AG04449 (cell line): Measurements from ENCODE around the gene SLC25A44.
A peak's percentile ranks its signal among the peaks of the same experiment; 100 is the strongest.

Experiments used
- CTCF ChIA-PET: fragments of 350-600 bp; formaldehyde crosslinking; extraction: SDS; loops from one replicate; lab custom pipeline; 2021; ENCODE audit warnings: antibody characterized with exemption; lab: Yijun Ruan, JAX
- POLR2A ChIA-PET: fragments of 400-600, 350-600 bp; formaldehyde crosslinking; extraction: SDS; loops from one replicate; lab custom pipeline; 2020; ENCODE audit warnings: antibody characterized with exemption, inconsistent platforms; lab: Yijun Ruan, JAX
- DNase-seq: peaks from one replicate; pipeline ENCODE4 v3.0.0-alpha.2; 2010; ENCODE audit warnings: low read depth, low spot score
- H3K4me3 ChIP-seq: 2 replicates; pipeline ENCODE4 v1.5.1; 2011; ENCODE audit warnings: low read depth, mild to moderate bottlenecking, control low read depth, low read length
- TF ChIP-seq, protein P1 (sequence below): IDR thresholded peaks from one replicate; pipeline ENCODE4 v1.5.1; 2011; ENCODE audit warnings: mild to moderate bottlenecking, moderate library complexity, low read length, control low read depth, inconsistent platforms; ENCODE audit not compliant: insufficient read depth; ENCODE audit errors: missing control alignments

SLC25A44 gene

DNA sequence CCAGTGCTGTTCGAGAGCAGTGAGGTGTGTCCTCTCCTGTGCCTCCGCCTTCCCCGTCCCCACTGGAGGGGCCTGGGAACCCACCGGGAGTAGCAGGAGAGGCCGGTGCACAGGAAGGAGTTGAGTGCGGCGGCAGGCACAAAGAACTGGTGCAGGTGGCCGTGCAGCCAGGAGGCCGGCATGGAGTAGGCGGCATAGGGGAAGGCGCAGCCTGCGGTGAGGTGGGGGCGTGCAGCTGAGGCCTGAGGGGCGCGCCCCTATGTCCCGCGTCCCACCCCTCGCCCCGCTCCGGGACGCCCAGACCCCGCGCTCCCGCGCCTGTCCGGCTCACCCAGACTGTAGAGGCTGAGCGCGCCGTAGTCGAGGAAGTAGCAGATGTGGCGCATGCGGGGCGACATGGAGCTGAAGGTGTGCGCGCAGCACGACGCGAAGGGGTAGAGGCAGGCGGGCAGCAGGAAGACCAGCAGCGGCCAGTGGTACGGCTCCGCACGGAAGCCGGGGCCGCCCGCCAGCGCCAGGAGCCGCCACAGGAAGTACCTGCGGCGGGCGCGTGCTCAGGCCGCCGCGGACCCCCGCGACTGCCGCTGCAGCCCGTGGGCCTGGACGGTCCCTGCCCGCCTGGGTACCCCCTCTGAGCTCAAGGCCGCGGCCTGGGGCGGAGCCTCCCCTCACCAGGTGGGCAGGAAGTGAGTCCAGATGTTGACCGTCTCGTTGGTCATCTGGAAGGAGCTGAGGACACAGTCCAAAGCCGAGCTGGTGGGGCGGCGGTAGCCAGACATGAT, 51.7 kb downstream of the SLC25A44 start:
- POLR2A ChIA-PET: interaction anchor here (0.7 kb wide), 1 partner anchor 229 kb away, joined by 3 read pairs; no protein-coding TSS in a partner anchor
- TF ChIP-seq, protein P1, sequence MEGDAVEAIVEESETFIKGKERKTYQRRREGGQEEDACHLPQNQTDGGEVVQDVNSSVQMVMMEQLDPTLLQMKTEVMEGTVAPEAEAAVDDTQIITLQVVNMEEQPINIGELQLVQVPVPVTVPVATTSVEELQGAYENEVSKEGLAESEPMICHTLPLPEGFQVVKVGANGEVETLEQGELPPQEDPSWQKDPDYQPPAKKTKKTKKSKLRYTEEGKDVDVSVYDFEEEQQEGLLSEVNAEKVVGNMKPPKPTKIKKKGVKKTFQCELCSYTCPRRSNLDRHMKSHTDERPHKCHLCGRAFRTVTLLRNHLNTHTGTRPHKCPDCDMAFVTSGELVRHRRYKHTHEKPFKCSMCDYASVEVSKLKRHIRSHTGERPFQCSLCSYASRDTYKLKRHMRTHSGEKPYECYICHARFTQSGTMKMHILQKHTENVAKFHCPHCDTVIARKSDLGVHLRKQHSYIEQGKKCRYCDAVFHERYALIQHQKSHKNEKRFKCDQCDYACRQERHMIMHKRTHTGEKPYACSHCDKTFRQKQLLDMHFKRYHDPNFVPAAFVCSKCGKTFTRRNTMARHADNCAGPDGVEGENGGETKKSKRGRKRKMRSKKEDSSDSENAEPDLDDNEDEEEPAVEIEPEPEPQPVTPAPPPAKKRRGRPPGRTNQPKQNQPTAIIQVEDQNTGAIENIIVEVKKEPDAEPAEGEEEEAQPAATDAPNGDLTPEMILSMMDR: no peak
- no peak for DNase-seq
- peak overlapping the region; percentile 40 for H3K4me3 ChIP-seq
- CTCF ChIA-PET: interaction anchor here (0.7 to 1.5 kb wide), 11 partner anchors 12 to 156 kb away, joined by 3 to 6 read pairs (median 4); no protein-coding TSS in a partner anchor

DNA sequence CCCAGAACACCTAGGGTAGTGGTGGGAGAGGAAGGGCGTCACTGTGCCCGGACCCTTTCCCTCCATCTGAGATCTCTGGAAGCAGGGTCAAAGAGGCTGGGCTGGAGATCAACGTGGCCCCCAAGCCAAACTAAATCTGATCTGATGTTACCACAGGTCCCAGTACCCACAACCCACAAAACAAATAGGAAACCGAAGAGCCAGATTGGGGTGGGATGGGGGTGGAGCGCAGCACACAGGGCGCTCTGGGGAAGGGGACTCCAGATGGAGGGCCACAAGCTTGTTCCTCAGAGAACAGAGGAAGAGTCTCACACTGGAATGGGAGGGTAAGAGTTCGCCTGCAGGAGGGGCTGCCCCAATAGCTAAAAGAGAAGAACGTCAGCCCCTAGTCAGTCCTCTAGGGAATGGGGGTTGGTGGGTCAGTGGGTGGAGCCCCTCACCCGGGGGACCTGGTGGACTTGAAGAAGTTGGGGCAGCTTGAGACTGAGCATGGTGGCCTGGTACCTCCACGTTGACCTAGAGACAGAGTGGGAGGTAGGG, 52.4 kb downstream of the SLC25A44 start:
- ChIA-PET POLR2A (interaction anchor here (0.6 kb wide), 1 partner anchor 13 kb away, joined by 4 read pairs; no protein-coding TSS in a partner anchor), CTCF (interaction anchor here (0.7 to 1.5 kb wide), 10 partner anchors 11 to 156 kb away, joined by 3 to 6 read pairs (median 4); no protein-coding TSS in a partner anchor)
- no peak for DNase-seq
- TF ChIP-seq, protein P1: no peak
- no peak overlapping the region for H3K4me3 ChIP-seq

DNA sequence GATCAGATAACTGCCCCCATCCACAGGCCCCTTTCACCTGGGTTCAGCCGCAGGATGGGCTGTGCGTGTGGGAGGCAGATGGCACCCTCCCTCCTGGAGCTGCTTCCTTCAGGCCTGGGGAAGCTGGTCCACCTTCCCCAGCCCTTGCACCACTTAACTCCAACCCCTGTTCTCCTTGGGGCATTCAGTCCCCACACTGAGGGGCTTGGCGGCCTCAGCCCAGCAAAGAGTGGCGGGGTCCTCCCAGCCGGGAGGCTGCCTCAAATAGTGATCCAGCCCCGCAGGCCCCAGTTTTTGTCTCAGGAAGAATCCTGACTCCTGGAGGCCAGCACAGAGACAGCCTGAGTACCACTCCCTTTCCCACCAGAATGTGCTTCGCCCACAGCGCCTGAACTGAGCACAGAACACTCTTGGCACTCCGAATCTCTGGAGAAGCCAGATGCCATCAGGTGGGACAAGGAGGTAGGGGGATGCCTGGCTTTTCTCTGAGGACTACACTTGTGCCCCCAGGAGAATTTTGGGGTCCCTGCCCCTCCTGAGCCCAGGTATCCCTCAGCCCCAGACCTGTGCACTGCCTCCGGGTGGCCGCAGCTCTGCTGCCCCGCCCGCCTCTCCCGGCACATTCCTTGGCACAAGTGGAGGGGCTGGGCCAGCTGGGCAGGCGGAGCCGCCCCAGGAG, 53.0 kb downstream of the SLC25A44 start:
- ChIA-PET CTCF (interaction anchor here (0.8 to 1.5 kb wide), 8 partner anchors 11 to 157 kb away, joined by 3 to 5 read pairs (median 4); no protein-coding TSS in a partner anchor), POLR2A (interaction anchor here (0.6 kb wide), 1 partner anchor 14 kb away, joined by 4 read pairs; no protein-coding TSS in a partner anchor)
- no peak for DNase-seq
- TF ChIP-seq, protein P1: no peak
- H3K4me3 ChIP-seq: no peak overlapping the region

DNA sequence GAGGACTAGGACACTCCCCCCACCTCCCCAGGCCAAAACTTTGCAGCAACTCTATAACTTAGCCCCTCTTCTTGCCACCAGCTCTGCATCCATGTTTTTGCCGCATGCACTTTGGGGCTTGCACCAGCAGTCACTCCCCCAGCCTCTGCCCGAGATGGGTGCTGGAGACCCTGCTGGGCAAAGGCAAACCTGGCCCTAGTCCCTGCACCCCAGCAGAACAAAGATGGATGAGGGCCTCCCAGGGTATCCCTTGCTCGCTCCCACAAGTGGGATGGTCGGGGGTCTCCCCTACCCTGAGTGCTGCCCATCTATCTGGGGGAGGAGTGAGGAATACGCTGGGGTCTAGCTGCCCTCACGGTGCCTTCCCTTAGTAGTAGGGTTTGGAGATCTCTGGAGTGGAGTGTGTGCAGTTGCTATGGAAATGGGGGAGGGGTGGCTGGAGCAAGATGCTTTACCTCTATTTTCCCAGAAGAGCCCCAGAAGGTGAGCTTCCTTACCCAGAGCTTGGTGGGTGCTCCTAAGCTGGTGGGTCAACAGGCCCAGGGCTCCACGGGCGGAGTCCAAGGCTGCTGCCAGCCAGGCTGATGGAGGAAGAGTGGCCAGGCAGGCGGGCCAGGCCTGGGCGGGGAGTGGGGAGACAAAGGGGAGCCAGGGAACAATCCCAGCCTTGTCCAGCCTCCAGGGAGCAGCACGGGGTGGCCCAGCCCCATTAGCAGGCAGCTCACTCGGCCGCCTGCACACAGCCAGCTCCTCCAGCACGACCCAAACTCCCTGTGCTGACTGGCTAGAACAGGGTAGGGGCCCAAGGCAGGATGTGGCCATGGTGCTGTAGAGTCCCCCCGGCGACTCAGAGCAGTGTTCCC, 53.8 kb downstream of the SLC25A44 start, which contains the start of gene PAQR6:
PAQR6 (minus strand) TSS at position 597 of the 863 bp plus-strand sequence. CDS start 1,325 bp downstream, outside the sequence.
- POLR2A ChIA-PET: no interaction called here
- no peak for DNase-seq
- no peak within 1 kb of the TSS for H3K4me3 ChIP-seq
- CTCF ChIA-PET: interaction anchor here (1.5 kb wide), 1 partner anchor 10 kb away, joined by 4 read pairs; no protein-coding TSS in a partner anchor
- TF ChIP-seq, protein P1: no peak

DNA sequence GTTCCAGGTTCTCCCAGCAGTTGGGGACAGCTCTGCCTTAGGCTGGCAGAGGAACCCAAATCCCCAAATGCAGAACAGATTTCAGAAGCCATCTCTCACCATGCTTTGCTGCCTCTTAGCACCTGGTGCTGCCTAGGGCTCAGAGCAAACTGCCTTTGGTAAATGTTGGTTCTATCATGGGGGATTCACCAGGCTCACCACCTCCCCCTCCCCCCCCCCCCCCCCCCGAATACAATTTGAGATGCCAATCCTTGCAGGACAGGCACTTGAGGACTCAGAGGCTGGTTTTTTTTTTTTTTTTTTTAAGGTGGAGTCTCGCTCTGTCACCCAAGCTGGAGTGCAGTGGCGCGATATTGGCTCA, 54.4 kb downstream of the SLC25A44 start:
- TF ChIP-seq, protein P1: no peak
- ChIA-PET CTCF (no interaction called here), POLR2A (no interaction called here)
- no peak for DNase-seq
- no peak overlapping the region for H3K4me3 ChIP-seq
